DOHH2 (cell line): ENCODE measurements around the gene NPRL2.

Experiments used
- EZH2phosphoT487 ChIP-seq: fragments of 200-600 bp; sonication (generic); IDR thresholded peaks from 2 replicates; pipeline ENCODE4 v1.6.1; 2017; ENCODE audit warnings: borderline replicate concordance, mild to moderate bottlenecking, antibody characterized with exemption, low read length, moderate library complexity, mixed read lengths
- TF ChIP-seq, protein P1 (sequence below): fragments of 200-600 bp; sonication (generic); IDR thresholded peaks from one replicate; pipeline ENCODE4 v1.5.1; 2014; ENCODE audit warnings: antibody characterized with exemption, mild to moderate bottlenecking, low read depth, low read length; ENCODE audit not compliant: poor library complexity, severe bottlenecking

DNA sequence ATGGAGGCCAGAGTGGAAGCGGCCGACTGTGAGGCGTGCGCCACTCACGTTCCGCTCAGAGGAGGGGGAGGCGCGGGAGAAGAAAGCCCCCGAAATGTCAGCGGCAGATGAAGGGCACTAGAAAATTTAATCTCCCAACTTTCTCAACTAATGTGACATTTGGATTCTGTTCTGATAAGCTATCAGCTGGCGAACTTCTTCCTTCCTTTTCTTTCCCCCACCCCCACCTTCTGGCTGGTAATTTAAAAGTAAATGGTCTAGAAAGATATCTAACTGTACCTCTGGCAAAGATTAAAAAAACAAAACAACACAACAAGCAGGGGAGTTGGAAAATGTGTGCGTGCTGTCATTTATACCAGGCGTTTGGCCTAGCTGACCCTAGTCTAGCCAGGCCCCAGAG lies 35.2 kb upstream of the NPRL2 start:
- TF ChIP-seq, protein P1, sequence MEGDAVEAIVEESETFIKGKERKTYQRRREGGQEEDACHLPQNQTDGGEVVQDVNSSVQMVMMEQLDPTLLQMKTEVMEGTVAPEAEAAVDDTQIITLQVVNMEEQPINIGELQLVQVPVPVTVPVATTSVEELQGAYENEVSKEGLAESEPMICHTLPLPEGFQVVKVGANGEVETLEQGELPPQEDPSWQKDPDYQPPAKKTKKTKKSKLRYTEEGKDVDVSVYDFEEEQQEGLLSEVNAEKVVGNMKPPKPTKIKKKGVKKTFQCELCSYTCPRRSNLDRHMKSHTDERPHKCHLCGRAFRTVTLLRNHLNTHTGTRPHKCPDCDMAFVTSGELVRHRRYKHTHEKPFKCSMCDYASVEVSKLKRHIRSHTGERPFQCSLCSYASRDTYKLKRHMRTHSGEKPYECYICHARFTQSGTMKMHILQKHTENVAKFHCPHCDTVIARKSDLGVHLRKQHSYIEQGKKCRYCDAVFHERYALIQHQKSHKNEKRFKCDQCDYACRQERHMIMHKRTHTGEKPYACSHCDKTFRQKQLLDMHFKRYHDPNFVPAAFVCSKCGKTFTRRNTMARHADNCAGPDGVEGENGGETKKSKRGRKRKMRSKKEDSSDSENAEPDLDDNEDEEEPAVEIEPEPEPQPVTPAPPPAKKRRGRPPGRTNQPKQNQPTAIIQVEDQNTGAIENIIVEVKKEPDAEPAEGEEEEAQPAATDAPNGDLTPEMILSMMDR: no peak
- no peak for TF ChIP-seq EZH2phosphoT487
